Stimulated activated CD8-positive, alpha-beta memory T cell treated with anti-CD3 and anti-CD28 coated beads, Interleukin-15, amount 100 ng/mL, for 24 hours (primary cell): ENCODE data around the gene SIGLEC6.
"Not testable (repeated sequence)": the region's sequence is repeated elsewhere in the genome, so short reads cannot be mapped to it uniquely, and the experiment has no call there.

Experiments used
- DNase-seq: peaks from one replicate; pipeline ENCODE4 v3.0.0-alpha.2; 2020; ENCODE audit warnings: low read depth

Gene SIGLEC6

GRCh38 chr19:51508059-51508733, 23.3 kb downstream of the SIGLEC6 start:
- no peak for DNase-seq

GRCh38 chr19:51507640-51508058, 23.8 kb downstream of the SIGLEC6 start:
- DNase-seq: no peak

- DNase-seq: no peak
These were observed 24.3 kb downstream of the SIGLEC6 start for GRCh38 chr19:51507192-51507591.

GRCh38 chr19:51505904-51506303, 25.6 kb downstream of the SIGLEC6 start:
- DNase-seq: no peak

GRCh38 chr19:51503896-51504295, 27.6 kb downstream of the SIGLEC6 start:
- no peak for DNase-seq

- no peak for DNase-seq
These were observed 28.1 kb downstream of the SIGLEC6 start for GRCh38 chr19:51503286-51503817.

GRCh38 chr19:51501594-51502263, 29.7 kb downstream of the SIGLEC6 start, which contains the start of gene SIGLEC12:
SIGLEC12 (minus strand) TSS chr19:51501800; CDS start chr19:51501733, 67 bp downstream.
- DNase-seq: no peak

GRCh38 chr19:51500931-51501330, 30.5 kb downstream of the SIGLEC6 start:
- not testable (repeated sequence) for DNase-seq

- no peak for DNase-seq
These were observed 33.8 kb downstream of the SIGLEC6 start for GRCh38 chr19:51497666-51498065.

GRCh38 chr19:51493776-51494175, 37.7 kb downstream of the SIGLEC6 start:
- no peak for DNase-seq

GRCh38 chr19:51491586-51491985, 39.9 kb downstream of the SIGLEC6 start:
- DNase-seq: no peak

- no peak for DNase-seq
These were observed 40.8 kb downstream of the SIGLEC6 start for GRCh38 chr19:51490676-51491075.

GRCh38 chr19:51489113-51489512, 42.4 kb downstream of the SIGLEC6 start:
- no peak for DNase-seq

- DNase-seq: no peak
These were observed 43.0 kb downstream of the SIGLEC6 start for GRCh38 chr19:51488491-51488890.

- DNase-seq: no peak
These were observed 45.4 kb downstream of the SIGLEC6 start for GRCh38 chr19:51485960-51486660.

- no peak for DNase-seq
These were observed 50.9 kb downstream of the SIGLEC6 start for GRCh38 chr19:51480590-51480989.

- no peak for DNase-seq
These were observed 51.7 kb downstream of the SIGLEC6 start for GRCh38 chr19:51479531-51480331.

GRCh38 chr19:51478381-51479234, 52.9 kb downstream of the SIGLEC6 start, which contains the start of gene CEACAM18:
CEACAM18 (plus strand) TSS chr19:51478539.
- DNase-seq: no peak

- no peak for DNase-seq
These were observed 54.1 kb downstream of the SIGLEC6 start for GRCh38 chr19:51477344-51477743.

GRCh38 chr19:51476164-51476563, 55.3 kb downstream of the SIGLEC6 start:
- DNase-seq: no peak
